Neural progenitor cell (in vitro differentiated cells): Measurements from ENCODE around the gene MORN1. TPM values are rescaled to one million over a fixed set of nuclear protein-coding genes. Genes with fewer than 3 reads are reported as not detected.

Experiments used
- DNase-seq: peaks from one replicate; pipeline ENCODE4 v3.0.0-alpha.2; 2016; ENCODE audit warnings: low spot score
- H2AFZ ChIP-seq: fragments of 200-600 bp; sonication (generic); replicated peaks from 2 replicates; pipeline ENCODE4 v1.6.1; 2016; ENCODE audit warnings: antibody characterized with exemption
- H3F3A ChIP-seq: fragments of 200-600 bp; sonication (generic); 2 replicates; pipeline ENCODE4 v1.6.1; 2016; ENCODE audit warnings: antibody characterized with exemption, low read depth
- H3K27ac ChIP-seq: fragments of 200-600 bp; sonication (generic); 2 replicates; pipeline ENCODE4 v1.5.1; 2016; ENCODE audit warnings: mild to moderate bottlenecking
- H3K27me3 ChIP-seq: fragments of 200-600 bp; sonication (generic); 2 replicates; pipeline ENCODE4 v1.6.1; 2016; ENCODE audit warnings: mild to moderate bottlenecking, moderate library complexity
- H3K36me3 ChIP-seq: fragments of 200-600 bp; sonication (generic); 2 replicates; pipeline ENCODE4 v1.5.1; 2016
- H3K4me1 ChIP-seq: fragments of 200-600 bp; sonication (generic); 2 replicates; pipeline ENCODE4 v1.6.1; 2016; ENCODE audit warnings: mixed run types
- H3K4me2 ChIP-seq: fragments of 200-600 bp; sonication (generic); 2 replicates; pipeline ENCODE4 v1.6.1; 2016
- H3K4me3 ChIP-seq: fragments of 200-600 bp; sonication (generic); 2 replicates; pipeline ENCODE4 v1.5.1; 2016
- H3K79me2 ChIP-seq: fragments of 200-600 bp; sonication (generic); 2 replicates; pipeline ENCODE4 v1.6.1; 2016; ENCODE audit warnings: low read depth
- H3K9ac ChIP-seq: fragments of 200-600 bp; sonication (generic); 2 replicates; pipeline ENCODE4 v1.6.1; 2016
- H3K9me3 ChIP-seq: fragments of 200-600 bp; sonication (generic); 2 replicates; pipeline ENCODE4 v1.5.1; 2016; ENCODE audit warnings: low read depth
- H4K20me1 ChIP-seq: fragments of 200-600 bp; sonication (generic); 2 replicates; pipeline ENCODE4 v1.6.1; 2016; ENCODE audit warnings: low read depth
- H3K27ac Mint-ChIP-seq: 3 replicates; pipeline ENCODE4 v1.8.0; 2021; ENCODE audit warnings: mixed read lengths
- H3K27me3 Mint-ChIP-seq: 2 replicates; pipeline ENCODE4 v1.8.0; 2022; ENCODE audit warnings: low read depth, mild to moderate bottlenecking, inconsistent platforms, moderate library complexity, mixed read lengths; ENCODE audit not compliant: insufficient read depth
- H3K36me3 Mint-ChIP-seq: 3 replicates; pipeline ENCODE4 v1.8.0; 2021; ENCODE audit warnings: mixed read lengths
- H3K4me1 Mint-ChIP-seq: 3 replicates; pipeline ENCODE4 v1.8.0; 2021; ENCODE audit warnings: mixed read lengths
- H3K4me3 Mint-ChIP-seq: 3 replicates; pipeline ENCODE4 v1.8.0; 2021; ENCODE audit warnings: mild to moderate bottlenecking, moderate library complexity, mixed read lengths
- H3K9me3 Mint-ChIP-seq: 3 replicates; pipeline ENCODE4 v1.8.0; 2020; ENCODE audit warnings: mixed read lengths
- CTCF ChIP-seq: fragments of 200-600 bp; sonication (generic); IDR thresholded peaks from 2 replicates; pipeline ENCODE4 v1.5.1; 2017; ENCODE audit warnings: antibody characterized with exemption, mild to moderate bottlenecking
- EZH2 ChIP-seq: fragments of 200-600 bp; sonication (generic); IDR thresholded peaks from 2 replicates; pipeline ENCODE4 v1.6.1; 2017; ENCODE audit warnings: antibody characterized with exemption, mild to moderate bottlenecking, moderate library complexity
- EZH2phosphoT487 ChIP-seq: fragments of 200-600 bp; sonication (generic); IDR thresholded peaks from 2 replicates; pipeline ENCODE4 v1.6.1; 2017; ENCODE audit warnings: antibody characterized with exemption
- total RNA-seq: library from RNA; depleted of rRNA; stranded (reverse); fragments of >200 nt; gene quantifications from 2 replicates; pipeline ENCODE4 v1.2.3, GENCODE V29; 2015; ENCODE audit warnings: low replicate concordance

MORN1 gene
- total RNA-seq, 1 donor from 2014 or later = 7.0 TPM

- no peak overlapping the region for H3K4me3 ChIP-seq
- H3K4me1 ChIP-seq = no peaks in the 10 kb centered on the region
- Mint-ChIP-seq H3K36me3 (no peaks in the 10 kb centered on the region), H3K4me1 (peaks cover 6% of the 10 kb centered on the region), H3K4me3 (no peak overlapping the region), H3K9me3 (no peaks in the 10 kb centered on the region), H3K27ac (no peak overlapping the region), H3K27me3 (peaks cover 4% of the 10 kb centered on the region)
- no peaks in the 10 kb centered on the region for H3K79me2 ChIP-seq
- TF ChIP-seq CTCF = no peak
- no peak for TF ChIP-seq EZH2
- H4K20me1 ChIP-seq = no peaks in the 10 kb centered on the region
- no peaks in the 10 kb centered on the region for H3F3A ChIP-seq
- no peaks in the 10 kb centered on the region for H3K9me3 ChIP-seq
- no peak overlapping the region for H3K27ac ChIP-seq
- no peak overlapping the region for H3K9ac ChIP-seq
- no peak overlapping the region for H3K4me2 ChIP-seq
- DNase-seq = no peak
- no peaks in the 10 kb centered on the region for H3K27me3 ChIP-seq
- no peaks in the 10 kb centered on the region for H3K36me3 ChIP-seq
- H2AFZ ChIP-seq = no peak overlapping the region
Observed at GRCh38 chr1:2342384-2343022, 48.9 kb downstream of the MORN1 start.

- H3K4me1 Mint-ChIP-seq = peaks cover 7% of the 10 kb centered on the region
- peaks cover 4% of the 10 kb centered on the region for H3K27me3 Mint-ChIP-seq
- Histone ChIP-seq H4K20me1 (no peaks in the 10 kb centered on the region), H3K79me2 (no peaks in the 10 kb centered on the region), H3K9ac (no peak overlapping the region), H3K36me3 (no peaks in the 10 kb centered on the region), H3K4me1 (no peaks in the 10 kb centered on the region), H3K9me3 (no peaks in the 10 kb centered on the region), H2AFZ (no peak overlapping the region), H3K27ac (no peak overlapping the region), H3K4me2 (no peak overlapping the region), H3K4me3 (no peak overlapping the region), H3F3A (no peaks in the 10 kb centered on the region), H3K27me3 (no peaks in the 10 kb centered on the region)
- no peaks in the 10 kb centered on the region for H3K9me3 Mint-ChIP-seq
- TF ChIP-seq CTCF = no peak
- TF ChIP-seq EZH2phosphoT487 = no peak
- no peak for TF ChIP-seq EZH2
- no peak overlapping the region for H3K4me3 Mint-ChIP-seq
- no peak for DNase-seq
- H3K36me3 Mint-ChIP-seq = no peaks in the 10 kb centered on the region
- H3K27ac Mint-ChIP-seq = peak overlapping the region; percentile 14
Observed at GRCh38 chr1:2341706-2342383, 49.5 kb downstream of the MORN1 start.

GRCh38 chr1:2340918-2341254 is 50.5 kb downstream of the MORN1 start:
- Histone ChIP-seq H3K27me3 (no peaks in the 10 kb centered on the region), H3K79me2 (no peaks in the 10 kb centered on the region), H3K4me2 (no peak overlapping the region), H3F3A (no peaks in the 10 kb centered on the region), H3K9ac (no peak overlapping the region), H3K27ac (no peak overlapping the region), H3K4me1 (no peaks in the 10 kb centered on the region), H3K9me3 (no peaks in the 10 kb centered on the region), H3K36me3 (no peaks in the 10 kb centered on the region), H2AFZ (no peak overlapping the region), H4K20me1 (no peaks in the 10 kb centered on the region), H3K4me3 (no peak overlapping the region)
- TF ChIP-seq EZH2 = no peak
- TF ChIP-seq CTCF = no peak
- no peak for TF ChIP-seq EZH2phosphoT487
- no peaks in the 10 kb centered on the region for H3K9me3 Mint-ChIP-seq
- peak overlapping the region; percentile 21 for H3K27ac Mint-ChIP-seq
- peaks cover 7% of the 10 kb centered on the region for H3K4me1 Mint-ChIP-seq
- H3K4me3 Mint-ChIP-seq = no peak overlapping the region
- H3K36me3 Mint-ChIP-seq = no peaks in the 10 kb centered on the region
- H3K27me3 Mint-ChIP-seq = peaks cover 7% of the 10 kb centered on the region
- DNase-seq = no peak
